GM18873 (cell line): Measurements from ENCODE around the gene AQP3.
"Not testable (repeated sequence)": the region's sequence is repeated elsewhere in the genome, so short reads cannot be mapped to it uniquely, and the experiment has no call there.

ENCODE experiments used
- ATAC-seq: cut with Tn5 transposase; IDR thresholded peaks from one replicate; pipeline ENCODE4 v1.9.1; 2021; ENCODE audit warnings: mild to moderate bottlenecking, moderate library complexity, moderate number of reproducible peaks; ENCODE audit not compliant: unreplicated experiment, low FRiP score

The AQP3 gene

DNA sequence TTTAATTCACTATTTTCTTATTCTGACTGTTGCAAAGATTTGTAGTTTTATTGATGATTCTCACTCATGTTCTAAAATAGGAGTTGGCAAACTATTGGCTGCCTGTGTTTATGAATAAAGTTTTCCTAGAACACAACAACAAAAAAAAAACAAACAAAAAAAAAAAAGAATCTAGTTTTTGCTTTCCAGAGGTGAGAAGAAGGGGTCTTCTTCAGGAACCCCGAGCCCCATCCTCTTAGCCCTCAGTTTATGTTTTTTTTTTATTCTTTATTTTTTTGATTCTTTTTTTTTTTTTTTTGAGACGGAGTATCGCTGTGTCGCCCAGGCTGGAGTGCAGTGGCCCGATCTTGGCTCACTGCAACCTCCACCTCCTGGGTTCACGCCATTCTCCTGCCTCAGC, 22.9 kb downstream of the AQP3 start:
- not testable (repeated sequence) for ATAC-seq

DNA sequence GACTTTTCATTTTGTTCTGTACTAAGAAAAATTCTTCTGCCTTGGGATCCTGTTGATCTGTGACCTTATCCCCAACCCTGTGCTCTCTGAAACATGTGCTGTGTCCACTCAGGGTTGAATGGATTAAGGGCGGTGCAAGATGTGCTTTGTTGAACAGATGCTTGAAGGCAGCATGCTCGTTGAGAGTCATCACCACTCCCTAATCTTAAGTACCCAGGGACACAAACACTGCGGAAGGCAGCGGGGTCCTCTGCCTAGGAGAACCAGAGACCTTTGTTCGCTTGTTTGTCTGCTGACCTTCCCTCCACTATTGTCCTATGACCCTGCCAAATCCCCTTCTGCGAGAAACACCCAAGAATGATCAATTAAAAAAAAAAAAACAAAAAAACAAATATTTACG, 23.4 kb downstream of the AQP3 start:
- ATAC-seq, result not testable (repeated sequence)

GRCh38 chr9:33419708-33420303, 27.6 kb downstream of the AQP3 start:
- ATAC-seq, result no peak

- ATAC-seq, result no peak
Observed at GRCh38 chr9:33418090-33418489, 29.3 kb downstream of the AQP3 start.

DNA sequence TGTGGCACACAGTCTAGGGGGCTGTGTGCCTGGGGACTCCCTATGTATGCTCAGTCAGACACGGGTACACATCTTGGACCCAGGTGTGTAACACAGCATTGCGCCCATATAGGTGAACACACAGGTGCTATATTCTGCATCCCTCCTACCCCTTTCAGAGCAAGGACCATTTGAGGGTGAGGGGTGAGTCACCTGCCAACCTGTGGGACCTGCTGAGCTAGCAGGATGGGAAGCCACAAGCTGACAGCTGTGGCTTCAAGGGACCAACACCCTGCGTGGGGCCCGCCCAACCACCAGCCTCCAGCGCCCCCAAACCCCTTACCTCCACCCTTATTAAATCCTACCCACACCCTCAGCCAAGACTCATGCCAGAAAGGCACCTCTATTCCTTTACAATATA, 30.4 kb downstream of the AQP3 start:
- ATAC-seq, result no peak

DNA sequence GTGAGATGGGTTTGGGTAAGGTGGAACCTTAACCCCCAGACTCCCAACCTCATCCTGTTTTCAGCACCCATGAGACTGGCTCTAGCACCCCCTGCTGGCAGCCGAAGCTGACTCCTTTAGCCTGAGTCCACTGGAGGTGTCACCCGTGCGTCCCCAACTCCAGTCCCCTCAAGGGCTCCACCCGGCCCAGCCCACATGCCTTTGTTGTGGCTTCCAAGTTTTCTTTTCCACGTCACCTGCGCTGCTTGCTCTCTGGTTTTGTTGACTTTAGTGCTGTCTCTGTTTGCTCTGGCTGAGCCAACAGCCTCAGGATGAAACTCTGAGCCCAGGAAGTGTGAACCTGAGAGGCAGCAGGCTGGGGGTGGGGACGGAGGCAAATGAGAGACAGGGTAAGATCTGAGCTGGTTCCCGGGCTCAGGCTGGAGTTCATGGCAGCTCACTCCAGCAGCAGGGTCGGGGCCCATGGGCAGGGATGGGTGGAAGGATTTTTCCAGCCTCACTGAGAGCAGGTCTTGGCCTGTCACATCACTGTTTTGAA, 31.8 kb downstream of the AQP3 start:
- ATAC-seq, result no peak

GRCh38 chr9:33414889-33415500, 32.4 kb downstream of the AQP3 start:
- no peak for ATAC-seq

DNA sequence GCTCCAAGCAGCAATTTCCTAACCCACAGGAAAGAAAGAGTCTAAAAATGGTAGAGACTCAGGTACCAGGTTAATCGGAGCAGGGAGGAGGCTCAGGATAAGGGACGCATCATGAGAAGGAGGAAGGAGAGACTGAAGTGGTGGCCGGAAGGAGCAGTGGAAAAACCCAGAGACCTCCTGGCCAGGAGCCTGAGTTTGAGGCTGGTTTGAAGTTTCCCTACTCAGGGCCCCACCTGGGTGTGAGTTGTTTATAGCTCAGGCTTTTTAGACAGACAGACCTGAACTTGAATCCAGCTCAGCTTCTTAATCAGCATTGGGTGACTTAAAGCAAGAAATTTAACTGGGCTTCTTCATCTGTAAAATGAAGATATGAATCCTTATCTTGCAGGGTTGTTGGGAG, 33.1 kb downstream of the AQP3 start:
- ATAC-seq, result no peak

- no peak for ATAC-seq
Observed at GRCh38 chr9:33408087-33408486, 39.3 kb downstream of the AQP3 start.

DNA sequence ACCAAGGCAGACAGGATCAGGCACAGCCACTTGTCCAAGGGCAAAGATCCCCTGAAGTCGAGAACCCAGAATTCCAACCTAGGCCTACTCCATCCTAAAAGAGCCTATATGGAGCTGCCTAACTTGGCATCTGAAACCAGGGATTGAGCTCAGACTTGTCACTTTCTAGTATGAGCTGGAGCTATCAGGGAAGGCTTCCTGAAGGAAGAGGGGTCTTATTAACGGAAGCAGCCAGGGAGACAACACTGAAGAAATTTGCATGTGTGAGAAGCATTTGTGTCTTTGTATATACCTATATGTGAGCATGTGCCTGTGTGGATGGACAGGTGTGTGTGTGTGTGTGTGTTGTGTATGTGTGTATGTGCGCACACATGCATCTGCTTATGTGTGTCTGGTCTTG, 40.3 kb downstream of the AQP3 start:
- ATAC-seq, result no peak

DNA sequence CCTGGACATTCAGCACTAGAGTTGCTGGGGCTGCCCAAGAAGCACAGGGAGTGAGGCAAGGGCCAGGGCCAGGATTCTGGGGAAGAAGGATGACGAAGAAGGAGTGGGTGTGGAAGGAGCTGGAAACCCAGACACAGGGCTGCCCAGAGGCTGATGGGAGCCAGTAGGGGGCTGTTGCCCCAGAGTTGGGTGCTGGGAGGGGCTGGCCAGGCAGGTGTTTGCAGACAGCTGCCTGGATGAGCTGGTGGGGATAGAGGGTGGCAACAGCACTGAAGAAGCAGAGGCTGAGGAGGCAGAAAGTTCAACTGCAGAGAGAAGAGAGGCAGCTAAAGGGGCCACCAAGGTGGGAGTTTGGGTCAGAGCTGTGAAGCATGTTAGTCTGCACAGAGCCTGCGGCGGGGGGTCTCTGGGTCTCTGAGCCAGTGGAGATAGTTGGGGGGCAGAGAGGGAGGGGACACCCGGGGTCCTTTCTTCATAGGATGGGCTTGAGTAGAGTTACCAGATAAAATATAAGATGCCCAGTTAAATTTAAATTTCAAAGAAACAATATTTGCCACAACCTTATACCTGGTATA, 42.5 kb downstream of the AQP3 start:
- no peak for ATAC-seq

DNA sequence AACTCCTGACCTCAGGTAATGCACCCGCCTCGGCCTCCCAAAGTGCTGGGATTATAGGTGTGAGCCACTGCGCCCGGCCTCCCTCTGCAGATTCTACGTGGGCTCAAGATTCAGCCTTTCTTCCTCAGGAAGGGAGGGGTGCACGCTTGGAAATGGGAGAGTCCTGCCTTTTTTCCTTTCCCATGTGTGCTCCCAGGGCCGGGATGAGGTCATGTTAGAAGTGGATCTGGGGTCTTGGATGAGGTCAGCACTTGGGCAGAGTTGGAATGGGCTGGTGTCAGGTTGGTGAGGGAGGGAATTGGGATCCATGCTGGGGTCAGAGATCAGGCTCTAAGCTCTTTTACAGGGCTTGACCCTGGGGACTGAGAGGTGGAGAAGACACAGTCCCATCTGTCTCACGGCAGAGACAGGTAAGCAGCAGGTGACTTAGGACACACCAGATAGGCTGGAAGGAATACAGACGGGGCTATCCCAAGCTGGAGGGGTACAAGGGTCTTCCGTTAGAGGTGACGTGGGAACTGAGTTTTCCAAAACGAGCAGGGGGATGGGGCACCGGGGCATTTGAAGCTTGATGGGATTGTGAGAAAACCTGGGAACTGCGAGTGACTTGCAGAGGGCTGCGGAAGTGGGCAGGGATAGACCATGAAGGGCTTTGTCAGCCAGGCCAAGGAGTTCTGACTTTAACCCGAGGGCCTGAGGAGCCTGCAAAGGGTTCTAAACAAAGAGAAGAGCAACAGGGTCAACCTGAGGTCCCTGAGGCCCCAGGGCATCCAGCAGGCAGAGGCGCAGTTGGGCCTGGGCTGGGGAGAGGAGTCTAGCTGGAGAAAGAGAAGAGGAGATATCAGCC, 43.2 kb downstream of the AQP3 start:
- no peak for ATAC-seq

- not testable (repeated sequence) for ATAC-seq
Observed at GRCh38 chr9:33402371-33402770, 45.0 kb downstream of the AQP3 start, which contains the start of gene AQP7. Gene AQP7 (minus strand): TSS chr9:33402568. CDS start chr9:33401262, 1,306 bp downstream.

GRCh38 chr9:33401809-33402208, 45.6 kb downstream of the AQP3 start:
- ATAC-seq, result not testable (repeated sequence)

- not testable (repeated sequence) for ATAC-seq
Observed at GRCh38 chr9:33399047-33399446, 48.3 kb downstream of the AQP3 start.

GRCh38 chr9:33397801-33398200, 49.6 kb downstream of the AQP3 start:
- ATAC-seq, result not testable (repeated sequence)

DNA sequence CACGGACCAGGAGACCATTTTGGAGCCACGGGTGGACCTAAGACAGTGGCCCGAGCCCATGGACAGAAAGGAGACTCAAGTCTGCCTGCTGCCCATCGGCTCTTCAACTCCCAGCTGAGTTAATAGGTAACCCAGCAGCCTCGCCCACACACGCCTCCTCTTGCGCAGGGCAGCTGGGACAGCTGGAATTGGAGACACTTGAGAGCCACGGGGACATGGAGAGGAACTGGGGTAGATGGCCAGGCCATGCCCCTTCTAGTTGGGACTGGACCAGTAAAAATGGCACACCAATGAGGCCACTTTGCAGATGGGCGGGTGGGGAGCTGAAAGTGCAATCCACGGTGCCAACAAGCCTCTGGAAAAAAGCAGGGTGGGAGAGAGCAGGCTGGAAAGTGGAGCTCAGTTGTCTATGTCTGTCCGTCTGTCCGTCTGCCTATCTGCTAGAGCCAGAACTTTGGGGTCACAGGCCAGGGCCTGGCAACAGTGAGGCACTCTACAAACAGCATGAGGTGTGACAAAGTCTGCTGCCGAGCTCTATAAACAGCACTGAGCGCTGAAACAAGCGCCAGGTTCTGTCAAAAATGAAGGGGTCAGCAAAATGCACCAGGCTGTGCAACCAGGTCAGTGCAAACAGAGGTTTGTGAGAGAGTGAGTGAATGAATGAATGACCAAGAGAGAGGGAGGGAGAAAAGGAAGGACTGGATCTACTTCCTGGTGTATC, 52.1 kb downstream of the AQP3 start:
- ATAC-seq, result not testable (repeated sequence)

DNA sequence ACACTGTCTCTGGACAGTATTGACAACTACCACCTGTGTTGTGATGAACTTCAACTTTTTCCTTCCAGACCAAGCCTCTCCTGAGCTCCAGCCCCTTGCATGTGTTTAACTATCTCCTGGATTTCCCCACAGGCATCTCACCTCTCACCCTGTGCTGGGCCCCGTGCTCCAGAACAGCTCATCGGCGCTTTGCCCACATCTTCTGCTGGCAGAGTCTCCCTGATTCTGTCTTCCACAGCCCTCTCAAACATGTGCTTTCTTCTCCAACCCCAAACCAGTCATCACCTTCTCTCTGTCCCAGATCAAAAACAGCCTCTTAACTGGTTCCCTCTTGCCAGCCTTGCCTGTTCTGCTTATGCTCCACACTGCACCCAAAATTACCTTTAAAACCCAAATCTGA, 53.4 kb downstream of the AQP3 start:
- ATAC-seq, result not testable (repeated sequence)

DNA sequence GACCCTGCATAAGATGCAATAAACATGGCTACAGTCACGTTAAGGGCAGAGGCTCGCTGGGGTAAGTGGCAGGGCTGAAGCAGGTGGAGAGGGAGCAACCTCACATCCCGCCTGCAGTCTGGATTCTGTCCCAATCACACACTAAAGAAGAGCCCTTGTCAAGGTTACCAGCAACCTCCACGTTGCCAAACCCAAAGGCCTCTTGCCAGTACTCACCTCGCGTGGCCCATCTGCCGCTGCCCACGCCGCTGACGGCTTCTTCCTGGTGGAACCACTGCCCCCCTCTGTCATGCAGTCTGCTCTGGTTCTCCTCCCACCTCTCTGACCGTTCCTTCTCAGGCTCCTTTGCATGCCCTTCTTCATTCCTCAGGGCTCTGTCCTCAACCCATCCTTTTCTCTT, 53.8 kb downstream of the AQP3 start:
- no peak for ATAC-seq

GRCh38 chr9:33392591-33393021, 54.8 kb downstream of the AQP3 start:
- not testable (repeated sequence) for ATAC-seq
